Measurements from ENCODE around the gene C17orf67. TPM values are rescaled to one million over a fixed set of nuclear protein-coding genes. Genes with fewer than 3 reads are reported as not detected.

Gene C17orf67
- total and polyA plus RNA-seq, 2 experiments from 2014 or later: 1.0 to 3.7 TPM

DNA sequence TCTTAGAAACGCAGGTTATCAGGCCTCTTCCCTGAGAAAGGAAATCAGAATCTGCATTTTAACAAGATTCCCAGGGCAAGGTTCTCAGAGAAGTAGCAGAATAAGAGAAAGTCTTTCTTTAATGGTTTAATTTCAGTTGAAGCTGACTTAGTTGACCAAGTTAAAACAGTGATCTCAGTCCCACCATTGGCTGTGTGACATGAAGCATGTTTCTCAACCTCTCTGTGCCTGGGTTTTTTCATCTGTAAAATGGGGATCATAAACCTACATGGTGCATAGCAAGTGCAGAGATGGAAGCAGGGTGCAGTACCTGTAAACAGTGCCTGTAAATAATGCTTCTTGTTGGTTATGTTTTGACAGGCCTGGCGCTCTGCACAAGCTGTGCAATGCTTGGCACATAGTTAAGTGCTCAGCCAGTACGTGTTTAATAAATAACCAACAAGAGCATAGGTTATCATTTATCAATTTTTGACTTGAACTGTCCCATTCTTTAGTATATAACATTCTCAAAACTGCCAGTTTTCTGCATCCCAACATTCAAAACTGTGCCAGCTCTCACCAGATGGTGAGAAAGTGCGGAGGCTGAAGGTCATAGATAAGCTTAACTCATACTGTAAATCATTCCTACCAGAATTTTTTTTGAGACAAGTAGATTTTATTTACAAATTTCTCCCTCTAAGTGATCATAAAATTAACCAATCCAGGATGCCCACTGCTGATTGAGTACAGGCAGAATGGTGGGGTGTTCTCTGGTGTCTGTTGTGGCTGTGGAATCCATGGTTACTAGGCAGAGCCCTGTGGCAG lies 6.9 kb downstream of the C17orf67 start:
- no peak overlapping the region for H3K4me2 ChIP-seq
- H3K4me1 Mint-ChIP-seq: peaks cover 13% of the 10 kb centered on the region
- TF ChIP-seq, protein P1, sequence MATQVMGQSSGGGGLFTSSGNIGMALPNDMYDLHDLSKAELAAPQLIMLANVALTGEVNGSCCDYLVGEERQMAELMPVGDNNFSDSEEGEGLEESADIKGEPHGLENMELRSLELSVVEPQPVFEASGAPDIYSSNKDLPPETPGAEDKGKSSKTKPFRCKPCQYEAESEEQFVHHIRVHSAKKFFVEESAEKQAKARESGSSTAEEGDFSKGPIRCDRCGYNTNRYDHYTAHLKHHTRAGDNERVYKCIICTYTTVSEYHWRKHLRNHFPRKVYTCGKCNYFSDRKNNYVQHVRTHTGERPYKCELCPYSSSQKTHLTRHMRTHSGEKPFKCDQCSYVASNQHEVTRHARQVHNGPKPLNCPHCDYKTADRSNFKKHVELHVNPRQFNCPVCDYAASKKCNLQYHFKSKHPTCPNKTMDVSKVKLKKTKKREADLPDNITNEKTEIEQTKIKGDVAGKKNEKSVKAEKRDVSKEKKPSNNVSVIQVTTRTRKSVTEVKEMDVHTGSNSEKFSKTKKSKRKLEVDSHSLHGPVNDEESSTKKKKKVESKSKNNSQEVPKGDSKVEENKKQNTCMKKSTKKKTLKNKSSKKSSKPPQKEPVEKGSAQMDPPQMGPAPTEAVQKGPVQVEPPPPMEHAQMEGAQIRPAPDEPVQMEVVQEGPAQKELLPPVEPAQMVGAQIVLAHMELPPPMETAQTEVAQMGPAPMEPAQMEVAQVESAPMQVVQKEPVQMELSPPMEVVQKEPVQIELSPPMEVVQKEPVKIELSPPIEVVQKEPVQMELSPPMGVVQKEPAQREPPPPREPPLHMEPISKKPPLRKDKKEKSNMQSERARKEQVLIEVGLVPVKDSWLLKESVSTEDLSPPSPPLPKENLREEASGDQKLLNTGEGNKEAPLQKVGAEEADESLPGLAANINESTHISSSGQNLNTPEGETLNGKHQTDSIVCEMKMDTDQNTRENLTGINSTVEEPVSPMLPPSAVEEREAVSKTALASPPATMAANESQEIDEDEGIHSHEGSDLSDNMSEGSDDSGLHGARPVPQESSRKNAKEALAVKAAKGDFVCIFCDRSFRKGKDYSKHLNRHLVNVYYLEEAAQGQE (IDR thresholded peaks at IDR 0.05; ENCODE audit: unreplicated experiment): no peak
- TF ChIP-seq CREB1 (CRISPR knock-in tag; IDR thresholded peaks at IDR 0.05; ENCODE audit: low read depth) (no peak), NANOG (IDR thresholded peaks at IDR 0.05; ENCODE audit: borderline replicate concordance) (no peak), POLR2AphosphoS5 (IDR thresholded peaks at IDR 0.05; ENCODE audit: low read depth) (no peak), EZH2phosphoT487 (IDR thresholded peaks at IDR 0.05; ENCODE audit: unreplicated experiment) (no peak), JUNB (IDR thresholded peaks at IDR 0.05; ENCODE audit: unreplicated experiment) (no peak)
- TF ChIP-seq, protein P2, sequence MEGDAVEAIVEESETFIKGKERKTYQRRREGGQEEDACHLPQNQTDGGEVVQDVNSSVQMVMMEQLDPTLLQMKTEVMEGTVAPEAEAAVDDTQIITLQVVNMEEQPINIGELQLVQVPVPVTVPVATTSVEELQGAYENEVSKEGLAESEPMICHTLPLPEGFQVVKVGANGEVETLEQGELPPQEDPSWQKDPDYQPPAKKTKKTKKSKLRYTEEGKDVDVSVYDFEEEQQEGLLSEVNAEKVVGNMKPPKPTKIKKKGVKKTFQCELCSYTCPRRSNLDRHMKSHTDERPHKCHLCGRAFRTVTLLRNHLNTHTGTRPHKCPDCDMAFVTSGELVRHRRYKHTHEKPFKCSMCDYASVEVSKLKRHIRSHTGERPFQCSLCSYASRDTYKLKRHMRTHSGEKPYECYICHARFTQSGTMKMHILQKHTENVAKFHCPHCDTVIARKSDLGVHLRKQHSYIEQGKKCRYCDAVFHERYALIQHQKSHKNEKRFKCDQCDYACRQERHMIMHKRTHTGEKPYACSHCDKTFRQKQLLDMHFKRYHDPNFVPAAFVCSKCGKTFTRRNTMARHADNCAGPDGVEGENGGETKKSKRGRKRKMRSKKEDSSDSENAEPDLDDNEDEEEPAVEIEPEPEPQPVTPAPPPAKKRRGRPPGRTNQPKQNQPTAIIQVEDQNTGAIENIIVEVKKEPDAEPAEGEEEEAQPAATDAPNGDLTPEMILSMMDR (conservative IDR thresholded peaks at IDR 0.05; ENCODE audit: low read depth in 2 of 2): no peak
- TF ChIP-seq, protein P3, sequence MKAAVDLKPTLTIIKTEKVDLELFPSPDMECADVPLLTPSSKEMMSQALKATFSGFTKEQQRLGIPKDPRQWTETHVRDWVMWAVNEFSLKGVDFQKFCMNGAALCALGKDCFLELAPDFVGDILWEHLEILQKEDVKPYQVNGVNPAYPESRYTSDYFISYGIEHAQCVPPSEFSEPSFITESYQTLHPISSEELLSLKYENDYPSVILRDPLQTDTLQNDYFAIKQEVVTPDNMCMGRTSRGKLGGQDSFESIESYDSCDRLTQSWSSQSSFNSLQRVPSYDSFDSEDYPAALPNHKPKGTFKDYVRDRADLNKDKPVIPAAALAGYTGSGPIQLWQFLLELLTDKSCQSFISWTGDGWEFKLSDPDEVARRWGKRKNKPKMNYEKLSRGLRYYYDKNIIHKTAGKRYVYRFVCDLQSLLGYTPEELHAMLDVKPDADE (IDR thresholded peaks at IDR 0.05): no peak
- TF ChIP-seq, protein P4, sequence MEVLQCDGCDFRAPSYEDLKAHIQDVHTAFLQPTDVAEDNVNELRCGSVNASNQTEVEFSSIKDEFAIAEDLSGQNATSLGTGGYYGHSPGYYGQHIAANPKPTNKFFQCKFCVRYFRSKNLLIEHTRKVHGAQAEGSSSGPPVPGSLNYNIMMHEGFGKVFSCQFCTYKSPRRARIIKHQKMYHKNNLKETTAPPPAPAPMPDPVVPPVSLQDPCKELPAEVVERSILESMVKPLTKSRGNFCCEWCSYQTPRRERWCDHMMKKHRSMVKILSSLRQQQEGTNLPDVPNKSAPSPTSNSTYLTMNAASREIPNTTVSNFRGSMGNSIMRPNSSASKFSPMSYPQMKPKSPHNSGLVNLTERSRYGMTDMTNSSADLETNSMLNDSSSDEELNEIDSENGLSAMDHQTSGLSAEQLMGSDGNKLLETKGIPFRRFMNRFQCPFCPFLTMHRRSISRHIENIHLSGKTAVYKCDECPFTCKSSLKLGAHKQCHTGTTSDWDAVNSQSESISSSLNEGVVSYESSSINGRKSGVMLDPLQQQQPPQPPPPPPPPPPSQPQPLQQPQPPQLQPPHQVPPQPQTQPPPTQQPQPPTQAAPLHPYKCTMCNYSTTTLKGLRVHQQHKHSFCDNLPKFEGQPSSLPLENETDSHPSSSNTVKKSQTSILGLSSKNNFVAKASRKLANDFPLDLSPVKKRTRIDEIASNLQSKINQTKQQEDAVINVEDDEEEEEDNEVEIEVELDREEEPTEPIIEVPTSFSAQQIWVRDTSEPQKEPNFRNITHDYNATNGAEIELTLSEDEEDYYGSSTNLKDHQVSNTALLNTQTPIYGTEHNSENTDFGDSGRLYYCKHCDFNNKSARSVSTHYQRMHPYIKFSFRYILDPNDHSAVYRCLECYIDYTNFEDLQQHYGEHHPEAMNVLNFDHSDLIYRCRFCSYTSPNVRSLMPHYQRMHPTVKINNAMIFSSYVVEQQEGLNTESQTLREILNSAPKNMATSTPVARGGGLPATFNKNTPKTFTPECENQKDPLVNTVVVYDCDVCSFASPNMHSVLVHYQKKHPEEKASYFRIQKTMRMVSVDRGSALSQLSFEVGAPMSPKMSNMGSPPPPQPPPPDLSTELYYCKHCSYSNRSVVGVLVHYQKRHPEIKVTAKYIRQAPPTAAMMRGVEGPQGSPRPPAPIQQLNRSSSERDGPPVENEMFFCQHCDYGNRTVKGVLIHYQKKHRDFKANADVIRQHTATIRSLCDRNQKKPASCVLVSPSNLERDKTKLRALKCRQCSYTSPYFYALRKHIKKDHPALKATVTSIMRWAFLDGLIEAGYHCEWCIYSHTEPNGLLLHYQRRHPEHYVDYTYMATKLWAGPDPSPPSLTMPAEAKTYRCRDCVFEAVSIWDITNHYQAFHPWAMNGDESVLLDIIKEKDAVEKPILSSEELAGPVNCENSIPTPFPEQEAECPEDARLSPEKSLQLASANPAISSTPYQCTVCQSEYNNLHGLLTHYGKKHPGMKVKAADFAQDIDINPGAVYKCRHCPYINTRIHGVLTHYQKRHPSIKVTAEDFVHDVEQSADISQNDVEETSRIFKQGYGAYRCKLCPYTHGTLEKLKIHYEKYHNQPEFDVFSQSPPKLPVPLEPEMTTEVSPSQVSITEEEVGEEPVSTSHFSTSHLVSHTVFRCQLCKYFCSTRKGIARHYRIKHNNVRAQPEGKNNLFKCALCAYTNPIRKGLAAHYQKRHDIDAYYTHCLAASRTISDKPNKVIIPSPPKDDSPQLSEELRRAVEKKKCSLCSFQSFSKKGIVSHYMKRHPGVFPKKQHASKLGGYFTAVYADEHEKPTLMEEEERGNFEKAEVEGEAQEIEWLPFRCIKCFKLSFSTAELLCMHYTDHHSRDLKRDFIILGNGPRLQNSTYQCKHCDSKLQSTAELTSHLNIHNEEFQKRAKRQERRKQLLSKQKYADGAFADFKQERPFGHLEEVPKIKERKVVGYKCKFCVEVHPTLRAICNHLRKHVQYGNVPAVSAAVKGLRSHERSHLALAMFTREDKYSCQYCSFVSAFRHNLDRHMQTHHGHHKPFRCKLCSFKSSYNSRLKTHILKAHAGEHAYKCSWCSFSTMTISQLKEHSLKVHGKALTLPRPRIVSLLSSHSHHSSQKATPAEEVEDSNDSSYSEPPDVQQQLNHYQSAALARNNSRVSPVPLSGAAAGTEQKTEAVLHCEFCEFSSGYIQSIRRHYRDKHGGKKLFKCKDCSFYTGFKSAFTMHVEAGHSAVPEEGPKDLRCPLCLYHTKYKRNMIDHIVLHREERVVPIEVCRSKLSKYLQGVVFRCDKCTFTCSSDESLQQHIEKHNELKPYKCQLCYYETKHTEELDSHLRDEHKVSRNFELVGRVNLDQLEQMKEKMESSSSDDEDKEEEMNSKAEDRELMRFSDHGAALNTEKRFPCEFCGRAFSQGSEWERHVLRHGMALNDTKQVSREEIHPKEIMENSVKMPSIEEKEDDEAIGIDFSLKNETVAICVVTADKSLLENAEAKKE (CRISPR knock-in tag; IDR thresholded peaks at IDR 0.05): no peak
- H3K36me3 ChIP-seq (ENCODE audit: insufficient read depth): no peaks in the 10 kb centered on the region
- H4K20me1 ChIP-seq (replicated peaks; ENCODE audit: insufficient read depth): no peaks in the 10 kb centered on the region
- H3K4me1 ChIP-seq (ENCODE audit: insufficient read depth): 0 out of 2 replicates have a peak, but pooled peaks cover 5% of the 10 kb centered on the region
- no peaks in the 10 kb centered on the region for H3F3A ChIP-seq (replicated peaks; ENCODE audit: low read depth)
- peaks cover 28% of the 10 kb centered on the region for H3K36me3 Mint-ChIP-seq (ENCODE audit: low read depth)
- no peak overlapping the region for H2AFZ ChIP-seq
- H3K9me3 Mint-ChIP-seq: no peaks in the 10 kb centered on the region
- no peak overlapping the region for H3K4me3 Mint-ChIP-seq
- H3K27me3 ChIP-seq (ENCODE audit: insufficient read depth): no peaks in the 10 kb centered on the region
- ATAC-seq: no peak
- no peak for DNase-seq (ENCODE audit: low spot score)
- H3K9me2 ChIP-seq (ENCODE audit: insufficient read depth): no peaks in the 10 kb centered on the region
- no peak overlapping the region for H3K27ac Mint-ChIP-seq
- 0 out of 2 replicates have a peak, but pooled peaks cover 6% of the 10 kb centered on the region for H3K79me2 ChIP-seq (replicated peaks; ENCODE audit: insufficient read depth)
- peaks cover 10% of the 10 kb centered on the region for H3K27me3 Mint-ChIP-seq (ENCODE audit: insufficient read depth, low read depth, poor library complexity)
- H3K27ac ChIP-seq (ENCODE audit: low read depth): no peak overlapping the region
- no peak overlapping the region for H3K4me3 ChIP-seq

Measured in GM23338 (cell line).